Measurements from ENCODE around the gene ZNF780B.
"Not testable (repeated sequence)": the region's sequence is repeated elsewhere in the genome, so short reads cannot be mapped to it uniquely, and the experiment has no call there.

The ZNF780B gene

DNA sequence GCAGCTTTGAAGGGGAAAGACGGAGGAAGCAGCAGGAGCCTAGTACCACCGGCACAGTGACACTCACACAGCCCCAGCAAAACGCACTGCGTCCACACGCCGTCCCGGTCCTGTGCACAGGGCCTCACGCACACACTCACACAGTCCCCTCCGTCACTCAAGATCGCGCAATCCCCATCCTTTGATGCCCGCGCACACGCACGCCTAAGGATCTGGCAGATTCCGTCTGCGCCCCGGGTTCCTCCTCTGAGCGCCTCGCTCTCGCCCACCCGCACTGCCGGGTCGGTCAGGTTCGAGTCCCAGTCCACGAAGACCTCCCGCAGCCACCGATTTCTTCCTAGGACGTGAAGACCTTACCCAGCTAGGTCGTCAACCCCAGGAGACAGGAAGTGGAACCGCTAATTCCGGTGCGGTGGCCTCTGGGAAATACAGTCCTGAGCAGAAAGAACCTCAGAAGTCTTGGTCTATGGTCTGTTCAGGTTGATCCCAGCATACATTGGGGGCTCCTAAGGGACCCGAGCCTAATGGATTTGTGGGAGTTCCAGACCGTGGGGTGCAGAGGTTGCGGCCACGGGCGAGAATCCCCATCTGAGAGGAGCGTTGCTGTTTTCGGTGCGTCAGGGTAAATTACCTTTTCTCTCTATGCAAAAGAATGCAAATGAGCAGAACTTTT, at the start of gene ZNF780B:
TSS of gene ZNF780B (minus strand) at position 400 of the 673 bp plus-strand sequence. CDS start 5,899 bp downstream, outside the sequence.
- peak; percentile 51 to 56 for DNase-seq

DNA sequence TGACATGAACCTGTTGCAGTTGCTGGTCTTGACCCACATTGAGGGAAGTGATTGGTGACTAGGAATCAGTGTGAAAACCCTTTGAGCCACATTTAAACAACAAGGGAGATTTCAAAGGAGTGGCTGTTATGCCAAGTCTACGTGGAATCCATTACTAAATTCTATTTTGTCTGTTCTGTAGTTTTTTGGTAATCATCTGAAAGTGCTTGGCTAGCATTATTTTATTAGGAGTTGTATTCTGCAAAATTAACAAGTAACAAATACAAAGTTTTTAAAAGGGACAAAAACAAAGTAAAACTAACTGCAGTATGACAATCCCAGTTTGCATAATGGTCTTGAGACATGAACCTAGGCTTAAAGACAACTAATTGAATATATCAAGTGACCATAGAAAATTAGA, 48.7 kb upstream of the ZNF780B start:
- no peak for DNase-seq

- no peak for DNase-seq
These were observed 47.6 kb upstream of the ZNF780B start for GRCh38 chr19:40103600-40103999.

- no peak for DNase-seq
These were observed 45.8 kb upstream of the ZNF780B start for GRCh38 chr19:40101813-40102212.

- no peak for DNase-seq
These were observed 37.4 kb upstream of the ZNF780B start for GRCh38 chr19:40093416-40093815.

- peak in 1 of 2 experiments; percentile 3 for DNase-seq
These were observed 35.4 kb upstream of the ZNF780B start for GRCh38 chr19:40091205-40092129.

DNA sequence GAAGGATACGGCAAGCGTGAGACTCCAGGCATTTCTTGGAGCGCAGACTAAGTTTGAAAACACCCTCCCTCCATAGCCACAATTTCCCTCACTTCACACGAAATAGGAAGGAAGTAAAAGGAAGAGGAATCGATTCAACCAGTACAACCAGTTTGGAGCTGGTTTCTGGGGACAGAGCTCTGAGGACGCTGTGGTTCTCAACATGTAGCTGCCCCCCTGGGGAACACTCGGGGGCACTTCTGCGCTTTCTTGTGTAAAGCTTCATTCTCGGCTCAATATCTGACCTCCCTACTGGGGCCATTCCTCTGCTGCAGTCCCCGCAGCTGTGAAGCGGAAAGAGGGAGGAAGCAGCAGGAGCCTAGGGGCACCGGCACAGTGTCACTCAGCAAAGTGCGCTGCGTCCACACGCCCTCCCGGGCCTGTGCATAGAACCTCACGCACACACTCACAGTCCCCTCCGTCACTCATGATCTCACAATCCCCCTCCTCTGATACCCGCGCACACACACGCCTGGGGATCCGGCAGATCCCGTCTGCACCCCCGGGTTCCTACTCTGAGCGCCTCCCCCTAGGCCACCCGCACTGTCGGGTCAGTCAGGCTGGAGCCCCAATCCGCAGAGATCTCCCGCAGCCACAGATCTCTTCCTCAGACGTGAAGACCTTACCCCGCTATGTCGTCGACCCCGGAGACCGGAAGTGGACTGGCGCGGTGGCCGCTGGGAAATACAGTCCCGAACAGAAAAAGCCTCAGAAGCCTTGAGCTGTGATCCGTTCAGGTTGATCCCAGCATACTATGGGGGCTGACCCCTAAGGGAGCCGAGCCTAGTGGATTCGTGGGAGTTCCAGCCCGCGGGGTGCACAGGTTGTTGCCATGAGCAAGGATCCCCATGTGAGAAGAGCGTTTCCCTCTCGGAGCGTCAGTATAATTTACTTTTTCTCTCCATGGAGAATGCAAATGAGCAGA, 34.5 kb upstream of the ZNF780B start, which contains the start of gene ZNF780A:
TSS of gene ZNF780A (minus strand) at position 703 of the 964 bp plus-strand sequence. CDS start 6,190 bp downstream, outside the sequence.
- peak; percentile 64 to 75 for DNase-seq

DNA sequence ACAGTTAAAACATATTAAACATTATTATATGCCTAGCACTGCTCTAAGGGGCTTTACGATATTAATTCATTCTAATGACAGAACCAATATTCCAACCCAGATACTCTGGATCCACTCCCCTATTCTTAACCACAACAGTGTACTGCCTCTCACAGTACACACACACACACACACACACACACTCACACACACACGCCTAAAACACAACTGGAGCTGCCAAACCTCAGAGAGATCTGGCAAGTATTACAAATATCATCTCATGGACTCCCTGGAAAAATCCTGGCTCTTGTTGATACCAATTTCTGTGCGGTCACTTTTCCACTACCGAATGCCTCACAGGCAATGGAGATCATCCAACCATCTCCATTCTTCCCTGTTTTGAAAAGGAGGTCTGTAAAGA, 33.4 kb upstream of the ZNF780B start:
- DNase-seq, result no peak

DNA sequence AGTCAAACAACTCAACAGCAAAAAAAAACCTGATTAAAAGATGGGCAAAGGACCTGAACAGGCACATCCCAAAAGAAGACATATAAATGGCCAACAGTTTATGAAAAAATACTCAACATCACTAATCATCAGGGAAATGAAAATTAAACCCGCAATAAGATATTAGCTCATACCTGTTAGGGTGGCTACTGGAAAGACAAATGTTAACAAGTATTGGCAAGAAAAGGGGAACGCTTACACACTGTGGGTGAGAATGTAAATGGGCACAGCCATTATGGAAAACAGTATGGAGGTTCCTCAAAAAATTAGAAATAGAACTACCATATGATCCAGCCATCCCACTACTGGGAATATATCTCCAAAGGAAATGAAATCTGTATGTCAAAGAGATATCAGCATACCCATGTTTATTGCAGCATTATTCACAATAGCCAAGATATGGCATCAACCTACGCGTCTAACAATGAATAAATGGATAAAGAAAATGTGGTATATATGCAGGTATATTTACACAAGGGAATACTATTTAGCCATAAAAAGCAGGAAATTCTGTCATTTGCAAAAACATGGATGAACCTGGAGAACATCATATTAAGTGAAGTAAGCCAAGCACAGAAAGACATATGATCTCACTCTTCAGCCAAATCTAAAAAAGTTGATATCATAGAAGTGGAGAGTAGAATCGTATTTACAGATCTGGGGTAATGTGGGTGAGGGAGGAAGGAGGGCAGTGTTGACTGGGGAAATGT, 32.4 kb upstream of the ZNF780B start:
- no peak for DNase-seq

GRCh38 chr19:40084948-40085347, 28.9 kb upstream of the ZNF780B start:
- DNase-seq, result no peak

- DNase-seq, result peak; percentile 36 to 40
These were observed 25.4 kb upstream of the ZNF780B start for GRCh38 chr19:40081411-40081810.

- DNase-seq, result no peak
These were observed 24.3 kb upstream of the ZNF780B start for GRCh38 chr19:40080289-40080688.

DNA sequence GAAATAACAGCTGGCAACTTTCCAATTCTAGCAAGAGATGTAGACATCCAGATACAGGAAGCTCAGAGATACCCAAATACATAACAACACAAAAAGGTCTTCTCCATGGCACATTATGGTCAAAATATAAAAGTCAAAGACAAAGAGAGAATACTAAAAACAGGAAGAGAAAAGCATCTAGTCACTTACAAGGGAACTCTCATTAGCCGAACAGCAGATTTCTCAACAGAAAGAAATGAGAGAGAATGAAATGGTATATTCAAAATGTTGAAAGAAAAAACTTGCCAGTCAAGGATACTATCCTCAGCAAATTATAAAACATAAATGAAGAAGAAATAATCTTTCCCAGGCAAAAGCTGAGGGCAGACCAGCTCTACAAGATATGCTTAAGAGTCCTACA, 22.3 kb upstream of the ZNF780B start:
- no peak for DNase-seq

DNA sequence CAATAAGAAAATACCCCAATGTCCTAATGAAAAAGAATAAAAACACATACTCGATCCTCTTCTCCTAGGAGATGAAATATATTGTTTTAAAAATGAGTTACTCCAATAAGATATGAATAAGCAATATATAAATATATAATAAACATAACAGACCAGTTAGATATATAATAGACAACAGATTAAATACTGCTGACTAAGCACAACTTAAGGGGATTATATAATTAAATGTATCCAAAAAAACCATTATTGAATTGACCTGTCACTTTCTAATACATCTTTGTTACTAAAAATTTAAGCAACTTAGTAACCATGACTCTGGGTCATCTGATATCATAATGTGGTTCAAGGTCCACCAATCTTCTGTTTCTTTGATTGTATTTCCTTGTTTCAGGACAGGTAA, 14.0 kb upstream of the ZNF780B start:
- no peak for DNase-seq

- DNase-seq, result no peak
These were observed 3.6 kb upstream of the ZNF780B start for GRCh38 chr19:40059624-40060023.

DNA sequence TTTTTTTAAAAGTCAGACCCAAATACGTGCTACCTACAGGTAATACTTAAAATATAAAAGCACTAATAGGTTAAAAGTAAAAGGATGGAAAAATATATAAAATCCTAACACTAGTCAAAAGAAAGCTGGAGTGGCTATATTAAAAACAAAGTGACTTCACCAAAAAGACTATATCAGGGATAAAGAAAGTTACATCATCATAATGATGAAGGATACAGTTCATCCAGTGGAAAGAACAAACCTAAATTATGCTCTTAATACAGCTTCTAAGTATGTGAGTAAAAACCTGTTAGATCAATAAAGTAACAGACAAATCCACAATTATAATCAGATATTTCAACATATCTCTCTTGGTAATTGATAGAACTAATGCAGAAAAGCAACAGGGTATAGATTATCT, 1.1 kb upstream of the ZNF780B start:
- no peak for DNase-seq

GRCh38 chr19:40056505-40056904, 474 bp upstream of the ZNF780B start:
- no peak for DNase-seq

DNA sequence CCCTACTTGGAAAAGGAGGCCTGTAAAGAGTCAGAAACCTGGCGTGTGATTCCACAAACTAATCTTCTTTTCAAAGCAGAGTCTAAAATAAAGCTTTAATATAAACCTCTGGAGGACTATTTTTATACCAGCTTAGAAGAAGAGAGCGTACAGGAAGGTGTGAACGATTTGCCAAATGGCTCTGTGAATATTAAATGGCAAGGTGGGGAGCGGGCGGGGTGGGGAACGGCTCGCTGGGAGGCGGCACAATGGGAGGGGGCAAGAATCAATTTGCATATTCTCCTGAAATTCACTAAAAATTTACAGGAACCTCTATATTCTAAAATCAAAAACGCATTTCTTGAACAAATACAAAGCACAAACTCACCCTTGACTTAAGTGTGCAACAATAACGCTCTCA, 982 bp downstream of the ZNF780B start:
- DNase-seq, result no peak

DNA sequence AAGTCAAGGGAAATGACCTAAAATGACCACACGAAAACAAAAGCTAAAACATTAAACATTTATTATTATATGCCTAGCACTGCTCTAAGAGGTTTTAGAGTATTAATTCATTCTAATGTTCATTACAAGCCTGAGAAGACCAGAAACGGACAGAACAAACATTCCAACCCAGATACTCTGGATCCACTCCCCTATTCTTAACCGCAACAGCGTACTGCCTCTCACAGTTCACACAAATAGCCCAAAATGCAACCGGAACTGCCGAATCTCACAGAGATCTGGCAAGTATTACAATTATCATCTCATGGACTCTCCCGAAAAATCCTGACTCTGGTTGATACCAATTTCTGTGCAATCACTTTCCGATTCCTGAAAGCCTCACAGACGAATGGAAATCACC, 1.4 kb downstream of the ZNF780B start:
- DNase-seq, result no peak

- no peak for DNase-seq
These were observed 2.5 kb downstream of the ZNF780B start for GRCh38 chr19:40053491-40053890.

- DNase-seq, result not testable (repeated sequence)
These were observed 14.3 kb downstream of the ZNF780B start for GRCh38 chr19:40041718-40042117.

DNA sequence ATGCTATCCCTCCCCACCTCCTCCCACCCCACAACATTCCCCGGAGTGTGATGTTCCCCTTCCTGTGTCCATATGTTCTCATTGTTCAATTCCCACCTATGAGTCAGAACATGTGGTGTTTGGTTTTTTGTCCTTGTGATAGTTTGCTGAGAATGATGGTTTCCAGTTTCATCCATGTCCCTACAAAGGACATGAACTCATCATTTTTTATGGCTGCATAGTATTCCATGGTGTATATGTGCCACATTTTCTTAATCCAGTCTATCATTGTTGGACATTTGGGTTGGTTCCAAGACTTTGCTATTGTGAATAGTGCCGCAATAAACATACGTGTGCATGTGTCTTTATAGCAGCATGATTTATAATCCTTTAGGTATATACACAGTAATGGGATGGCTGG, 18.0 kb downstream of the ZNF780B start:
- not testable (repeated sequence) for DNase-seq

All from AML-193 (cell line).